Stimulated activated CD4-positive, alpha-beta T cell treated with anti-CD3 and anti-CD28 coated beads, TNF-alpha, amount 100 ng/mL, for 48 hours (primary cell): ENCODE data around the gene STARD5.
A peak's percentile ranks its signal among the peaks of the same experiment; 100 is the strongest.

Experiments used
- DNase-seq, 3 donors: peaks; one replicate each; pipeline ENCODE4 v3.0.0-alpha.2; 2020; ENCODE audit warnings: low read depth in 3 of 3

The STARD5 gene

GRCh38 chr15:81293728-81294515, 30.0 kb downstream of the STARD5 start:
- peak; percentile 47 to 66 (median 63) for DNase-seq

DNA sequence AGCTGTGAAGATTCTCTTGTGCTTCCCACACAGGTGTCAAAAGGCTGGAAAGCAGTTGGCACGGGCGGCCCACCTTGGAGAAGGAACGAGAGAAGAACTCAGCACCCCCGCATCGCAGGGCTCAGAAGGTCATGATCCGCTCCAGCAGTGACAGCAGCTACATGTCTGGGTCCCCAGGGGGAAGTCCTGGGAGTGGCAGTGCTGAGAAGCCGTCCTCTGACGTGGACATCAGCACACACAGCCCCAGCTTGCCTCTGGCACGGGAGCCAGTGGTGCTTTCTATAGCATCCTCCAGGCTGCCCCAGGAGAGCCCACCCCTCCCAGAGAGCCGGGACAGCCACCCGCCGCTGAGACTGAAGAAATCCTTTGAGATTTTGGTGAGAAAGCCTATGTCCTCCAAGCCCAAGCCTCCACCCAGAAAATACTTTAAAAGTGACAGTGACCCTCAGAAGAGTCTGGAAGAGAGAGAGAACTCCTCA, 31.4 kb downstream of the STARD5 start:
- no peak for DNase-seq

- DNase-seq: no peak
Measured at GRCh38 chr15:81291916-81292522, 31.9 kb downstream of the STARD5 start.

DNA sequence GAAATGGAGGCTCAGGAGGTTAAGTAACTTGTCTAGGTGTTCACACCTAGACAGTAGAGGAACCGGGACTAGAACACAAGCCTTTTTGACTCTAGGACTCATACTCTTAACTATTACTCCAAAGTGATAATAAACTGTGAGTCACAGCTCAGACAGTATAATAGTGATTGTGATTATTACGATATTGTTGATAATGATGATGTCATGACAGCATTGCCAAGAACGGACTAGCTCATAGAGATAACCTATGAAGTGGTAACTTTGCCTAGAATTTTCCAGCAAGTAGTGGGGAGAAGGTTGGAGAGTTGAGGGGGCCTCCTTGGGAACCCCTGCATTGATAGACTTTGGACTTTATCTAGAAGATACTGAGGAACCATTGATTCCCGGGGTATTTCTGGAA, 34.0 kb downstream of the STARD5 start:
- no peak for DNase-seq

DNA sequence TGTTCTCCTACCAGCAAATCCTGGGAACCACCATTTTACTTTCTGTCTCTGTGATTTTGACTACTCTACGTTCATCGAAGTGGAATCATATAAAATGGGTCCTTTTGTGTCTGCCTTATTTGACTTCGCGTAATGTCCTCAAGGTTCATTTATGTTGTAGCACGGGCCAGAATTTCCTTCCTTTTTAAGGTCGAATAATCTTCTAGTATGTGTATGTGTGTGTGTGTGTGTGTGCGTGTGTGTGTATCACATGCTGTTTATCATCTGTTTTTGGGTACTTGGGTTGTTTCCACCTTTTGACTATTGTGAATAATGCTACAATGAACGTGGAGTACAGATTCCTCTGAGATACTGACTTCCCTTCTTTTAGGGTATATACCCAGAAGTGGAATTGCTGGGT, 35.3 kb downstream of the STARD5 start:
- no peak for DNase-seq

DNA sequence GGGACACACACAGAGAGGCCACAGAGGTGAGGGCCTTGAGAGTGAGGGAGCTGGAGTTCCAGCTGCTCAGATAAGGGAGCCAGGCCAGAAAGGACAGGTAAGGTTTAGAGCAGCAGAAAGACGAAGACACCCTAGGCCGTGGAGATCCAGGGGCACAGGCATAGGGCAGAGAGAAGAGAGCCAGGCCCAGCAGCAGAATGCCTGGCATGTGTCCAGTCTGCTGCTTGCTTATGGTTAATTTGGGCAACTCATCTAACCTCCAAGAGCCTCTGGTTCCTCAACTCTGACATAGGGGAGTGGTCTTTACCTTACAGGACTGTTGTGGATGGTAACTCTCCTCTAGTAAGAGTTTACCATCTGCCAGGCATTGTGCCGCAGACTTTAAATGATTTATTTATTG, 35.9 kb downstream of the STARD5 start:
- no peak for DNase-seq

DNA sequence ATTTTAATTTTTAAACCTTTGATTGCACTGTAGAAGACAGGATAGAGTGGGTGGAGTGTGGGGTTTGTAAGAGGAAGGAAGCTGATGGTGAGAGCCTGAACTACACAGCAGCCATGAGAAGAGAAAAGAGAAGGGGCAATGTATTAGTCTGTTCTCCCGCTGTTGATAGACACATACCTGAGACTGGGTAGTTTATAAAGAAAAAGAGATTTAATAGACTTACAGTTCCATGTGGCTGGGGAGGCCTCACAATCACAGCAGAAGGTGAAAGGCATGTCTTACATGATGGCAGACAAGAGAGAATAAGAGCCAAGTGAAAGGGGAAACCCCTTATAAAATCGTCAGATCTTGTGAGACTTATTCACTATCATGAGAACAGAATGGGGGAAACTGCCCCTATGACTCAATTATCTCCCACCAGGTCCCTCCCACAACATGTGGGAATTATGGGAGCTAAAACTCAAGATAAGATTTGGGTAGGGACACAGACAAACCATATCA, 37.3 kb downstream of the STARD5 start:
- no peak for DNase-seq

- DNase-seq: no peak
Measured at GRCh38 chr15:81285461-81285860, 38.5 kb downstream of the STARD5 start.

DNA sequence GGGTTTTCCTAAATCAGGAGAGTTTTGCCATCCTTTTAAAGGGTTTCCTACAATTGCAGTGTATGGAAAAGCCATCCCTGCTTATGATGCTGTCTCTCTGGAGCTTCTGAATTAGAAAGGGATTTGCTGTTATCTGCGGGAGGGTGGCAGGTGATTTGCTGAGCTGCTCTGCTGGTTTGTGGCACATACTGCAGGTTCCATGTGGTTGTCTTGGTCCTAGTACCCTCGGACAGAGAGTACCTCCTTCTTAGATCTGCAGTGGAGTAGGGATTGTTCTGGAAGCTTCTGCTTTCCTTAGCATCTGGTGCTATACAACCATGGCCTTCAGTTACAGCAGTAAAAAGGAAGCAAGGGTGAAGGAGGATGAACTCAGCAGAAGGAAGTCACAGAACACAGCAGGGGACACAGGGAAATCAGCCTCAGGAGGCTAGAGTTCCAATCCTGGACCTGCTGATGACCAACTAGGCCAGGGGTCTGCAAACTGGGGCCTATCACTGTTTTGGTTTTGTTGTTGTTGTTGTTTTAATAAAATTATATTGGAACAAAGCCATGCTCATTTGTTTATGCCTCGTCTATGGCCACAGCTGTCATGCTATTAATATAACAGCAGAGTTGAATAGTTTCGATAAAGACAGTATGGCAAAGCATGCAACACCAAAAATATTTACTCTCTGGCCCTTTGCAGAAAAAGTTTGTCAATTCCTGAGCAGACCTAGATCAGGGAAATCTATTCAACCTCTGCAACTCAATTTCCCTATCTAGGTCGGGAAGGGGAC, 39.5 kb downstream of the STARD5 start:
- DNase-seq: no peak

DNA sequence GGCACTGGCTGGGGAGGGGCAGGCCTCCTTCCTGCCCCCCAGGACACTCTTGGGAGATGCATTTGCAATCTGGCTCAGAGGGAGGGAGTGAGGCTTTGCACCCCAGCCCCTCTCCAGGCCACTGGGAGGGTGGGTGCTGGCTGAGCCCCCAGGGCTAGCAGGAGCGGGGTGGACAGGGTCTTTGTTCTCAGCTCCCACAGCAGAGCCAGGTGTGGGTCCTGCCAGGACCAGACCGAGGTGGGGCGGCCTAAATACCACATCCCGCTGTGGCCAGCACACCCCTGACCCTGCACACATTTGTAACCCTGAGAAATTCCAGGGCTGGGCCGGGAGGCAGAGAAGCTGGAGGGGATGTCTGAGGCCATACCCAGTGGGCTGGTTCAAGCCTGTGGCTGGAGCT, 41.0 kb downstream of the STARD5 start:
- no peak for DNase-seq

- no peak for DNase-seq
Measured at GRCh38 chr15:81282606-81282895, 41.4 kb downstream of the STARD5 start.

- no peak for DNase-seq
Measured at GRCh38 chr15:81281766-81282605, 42.0 kb downstream of the STARD5 start.

GRCh38 chr15:81281456-81281735, 42.5 kb downstream of the STARD5 start:
- DNase-seq: no peak

DNA sequence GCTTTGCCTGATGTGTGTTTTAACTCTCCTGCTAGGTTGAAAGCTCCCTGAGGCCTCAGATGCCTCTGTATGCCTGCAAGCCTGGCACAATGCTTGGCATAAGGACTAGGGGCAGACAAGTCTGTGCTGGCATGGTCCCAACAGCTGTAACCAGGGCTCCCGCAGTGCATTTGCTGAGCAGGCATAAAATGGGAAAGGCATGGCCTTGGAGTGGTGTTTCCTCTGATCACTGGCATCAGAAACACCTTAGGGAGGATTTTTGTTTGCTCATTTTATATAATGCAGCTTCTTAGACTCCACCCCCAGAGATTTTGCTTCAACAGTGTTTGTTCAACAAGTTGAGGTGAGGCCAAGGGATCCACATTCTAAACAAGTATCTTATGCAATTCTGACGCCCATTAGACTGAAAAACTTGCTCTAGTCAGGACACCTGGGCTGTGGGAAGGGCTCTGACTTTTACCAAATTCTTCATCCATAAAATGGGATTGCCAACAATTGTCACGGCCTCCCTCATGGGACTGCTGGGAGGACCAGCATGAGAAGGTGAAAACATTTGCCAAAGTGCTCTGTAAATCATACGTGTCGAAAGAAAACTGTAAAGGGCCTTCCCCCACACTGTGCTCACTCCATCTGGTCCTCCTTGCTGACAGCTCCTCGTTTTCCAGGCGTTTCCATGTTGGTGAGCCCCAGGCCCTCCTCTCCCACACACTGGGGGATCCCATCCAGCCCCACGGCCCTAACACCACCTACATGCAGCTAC, 43.1 kb downstream of the STARD5 start:
- no peak for DNase-seq

GRCh38 chr15:81279621-81280485, 44.1 kb downstream of the STARD5 start:
- no peak for DNase-seq

- DNase-seq: no peak
Measured at GRCh38 chr15:81278306-81279029, 45.5 kb downstream of the STARD5 start.

GRCh38 chr15:81277851-81278250, 46.1 kb downstream of the STARD5 start:
- DNase-seq: no peak

DNA sequence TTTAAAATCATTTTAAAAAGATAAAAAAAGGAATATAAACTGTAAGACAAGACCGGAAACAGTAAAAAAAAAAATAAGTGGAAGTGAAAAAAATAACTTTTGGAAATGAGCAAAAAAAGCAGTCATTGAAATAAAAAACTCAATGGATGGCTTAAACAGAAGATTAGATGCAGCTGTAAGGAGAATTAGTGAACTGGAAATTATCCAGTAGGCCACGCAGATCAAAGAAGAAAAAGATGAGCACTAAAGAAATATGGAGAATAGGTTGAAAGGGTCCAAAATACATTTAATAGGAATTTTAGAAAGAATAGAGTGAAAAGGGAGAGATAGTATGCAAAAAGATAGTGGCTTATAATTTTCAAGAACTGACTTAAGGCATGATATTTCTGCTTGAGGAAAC, 47.0 kb downstream of the STARD5 start:
- no peak for DNase-seq

DNA sequence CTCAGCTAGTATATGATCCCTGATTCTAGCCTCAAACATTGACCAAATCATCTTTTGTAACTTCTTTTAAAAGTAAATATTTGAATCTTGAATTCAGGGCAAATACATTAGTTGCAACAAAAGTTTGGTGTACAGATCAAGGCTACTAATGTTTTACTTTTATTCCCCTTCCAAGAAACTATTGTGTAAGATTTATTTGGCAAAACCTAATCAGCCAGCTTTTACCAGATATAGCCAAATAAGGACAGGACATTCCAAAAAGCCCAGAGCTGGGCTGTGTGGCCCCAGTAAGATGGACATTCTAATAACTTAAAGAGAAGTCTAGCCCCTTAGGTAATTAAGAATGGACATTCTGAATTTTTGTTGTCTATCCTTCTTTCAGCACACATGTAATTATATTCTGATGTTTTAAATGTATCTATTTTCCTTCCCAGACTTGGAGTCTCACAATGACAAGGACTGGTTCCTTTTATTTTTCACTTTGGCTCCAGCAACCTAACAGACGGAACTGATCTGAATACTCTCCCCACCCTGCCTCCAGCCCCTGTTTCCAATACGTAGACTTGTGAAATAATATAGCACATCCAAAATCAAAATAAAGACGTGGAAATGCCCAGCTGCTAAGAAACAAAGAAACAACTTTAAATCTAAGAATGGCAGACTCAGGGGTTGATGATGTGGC, 48.1 kb downstream of the STARD5 start:
- DNase-seq: no peak
